ENCODE results near the gene CCDC3. TPM values are rescaled to one million over a fixed set of nuclear protein-coding genes. Genes with fewer than 3 reads are reported as not detected.

CCDC3 gene
- total RNA-seq, 4 donors from 2014 or later = 5.6 to 34.3 (median 13.4) TPM

- DNase-seq = no peak
- Histone ChIP-seq H3K27me3 (peaks cover 0 to 6% (median 0%) of the 10 kb centered on the region in 4 donors), H3K9me3 (peaks cover 0 to 7% (median 0%) of the 10 kb centered on the region in 3 donors), H3K27ac (no peak overlapping the region), H3K4me3 (no peak overlapping the region), H3K4me1 (peaks cover 0 to 16% (median 4%) of the 10 kb centered on the region in 3 donors), H3K36me3 (no peaks in the 10 kb centered on the region)
- intact Hi-C loops (cut with DNase I) = no loop called here
- TF ChIP-seq POLR2A (IDR thresholded peaks at IDR 0.05) (no peak), CTCF (IDR thresholded peaks at IDR 0.05) (no peak)
- 83 to 95% methylated on average over 5 of the region's 6 CpGs for WGBS, 2 donors
These were observed 20.7 kb downstream of the CCDC3 start for GRCh38 chr10:12980713-12981306.

- Histone ChIP-seq H3K4me3 (no peak overlapping the region), H3K27ac (no peak overlapping the region), H3K9me3 (peaks cover 0 to 7% (median 0%) of the 10 kb centered on the region in 3 donors), H3K27me3 (peaks cover 0 to 6% (median 0%) of the 10 kb centered on the region in 4 donors), H3K4me1 (peaks cover 0 to 20% (median 4%) of the 10 kb centered on the region in 3 donors), H3K36me3 (no peaks in the 10 kb centered on the region)
- intact Hi-C loops (cut with DNase I) = no loop called here
- TF ChIP-seq POLR2A (IDR thresholded peaks at IDR 0.05) = no peak
- TF ChIP-seq CTCF (IDR thresholded peaks at IDR 0.05) = no peak
- 52 to 57% methylated on average over 4 to 6 of the region's 7 CpGs for WGBS, 2 donors
- DNase-seq = no peak
These were observed 21.3 kb downstream of the CCDC3 start for GRCh38 chr10:12980102-12980661.

GRCh38 chr10:12978891-12979290 lies 22.6 kb downstream of the CCDC3 start:
- peaks cover 0 to 23% (median 4%) of the 10 kb centered on the region in 3 donors for H3K4me1 ChIP-seq
- H3K27ac ChIP-seq = no peak overlapping the region
- no peaks in the 10 kb centered on the region for H3K36me3 ChIP-seq
- H3K4me3 ChIP-seq = no peak overlapping the region
- TF ChIP-seq CTCF (IDR thresholded peaks at IDR 0.05) (no peak), POLR2A (IDR thresholded peaks at IDR 0.05) (no peak)
- peaks cover 0 to under 1% (median 0%) of the 10 kb centered on the region in 3 donors for H3K9me3 ChIP-seq
- WGBS, 2 donors = 89 to 90% methylated on average over 3 to 4 of the region's 4 CpGs
- peaks cover 0 to 6% (median 0%) of the 10 kb centered on the region in 4 donors for H3K27me3 ChIP-seq
- intact Hi-C loops (cut with DNase I) = no loop called here
- DNase-seq = no peak

- no peak for DNase-seq
- intact Hi-C loops (cut with DNase I) = no loop called here
- WGBS, 2 donors = 29 to 77% methylated on average over 2 to 4 of the region's 5 CpGs
- Histone ChIP-seq H3K9me3 (no peaks in the 10 kb centered on the region), H3K27me3 (peaks cover 0 to 6% (median 0%) of the 10 kb centered on the region in 4 donors), H3K36me3 (no peaks in the 10 kb centered on the region), H3K4me1 (peaks cover 0 to 29% (median 4%) of the 10 kb centered on the region in 3 donors), H3K4me3 (no peak overlapping the region), H3K27ac (no peak overlapping the region)
- no peak for TF ChIP-seq POLR2A (IDR thresholded peaks at IDR 0.05)
- no peak for TF ChIP-seq CTCF (IDR thresholded peaks at IDR 0.05)
These were observed 25.6 kb downstream of the CCDC3 start for GRCh38 chr10:12975906-12976305.

GRCh38 chr10:12975266-12975665 lies 26.2 kb downstream of the CCDC3 start:
- H3K36me3 ChIP-seq = no peaks in the 10 kb centered on the region
- no peak overlapping the region for H3K27ac ChIP-seq
- TF ChIP-seq POLR2A (IDR thresholded peaks at IDR 0.05) = no peak
- TF ChIP-seq CTCF (IDR thresholded peaks at IDR 0.05) = peak in 3 of 6 experiments; percentile 18 to 48 (median 43)
- no peak overlapping the region for H3K4me3 ChIP-seq
- H3K4me1 ChIP-seq = peaks cover 0 to 23% (median 3%) of the 10 kb centered on the region in 3 donors
- intact Hi-C loops (cut with DNase I) = no loop called here
- H3K27me3 ChIP-seq = peaks cover 0 to 5% (median 0%) of the 10 kb centered on the region in 4 donors
- WGBS, 2 donors = 56 to 63% methylated on average over 3 of the region's 3 CpGs
- H3K9me3 ChIP-seq = no peaks in the 10 kb centered on the region
- no peak for DNase-seq
